PC-3 (cell line): ENCODE data around the gene MFN1. TPM values are rescaled to one million over a fixed set of nuclear protein-coding genes. Genes with fewer than 3 reads are reported as not detected.

ENCODE experiments used
- ATAC-seq: fragments of 200-7000 bp; cut with Tn5 transposase; 2 replicates; pipeline ENCODE4 v1.9.1; 2020; ENCODE audit warnings: mild to moderate bottlenecking, moderate library complexity
- BruUV-seq: library from RNA; stranded (reverse); fragments of 400-500 nt; replicated peaks from 2 replicates; lab custom pipeline; 2021; lab: Mats Ljungman, UMichigan
- CTCF ChIA-PET: fragments of 300-600 bp; sonication (Branson Sonifier 250); formaldehyde crosslinking; loops from one replicate; lab custom pipeline; 2022; ENCODE audit warnings: antibody characterized with exemption; lab: Charles Lee
- POLR2A ChIA-PET: fragments of 300-600 bp; sonication (Branson Sonifier 250); formaldehyde crosslinking; loops from one replicate; lab custom pipeline; 2022; ENCODE audit warnings: antibody characterized with exemption; ENCODE audit not compliant: unreplicated experiment; lab: Charles Lee
- DNase-seq: peaks from one replicate; pipeline ENCODE4 v3.0.0-alpha.2; 2015
- H2AFZ ChIP-seq: fragments of 300-600 bp; sonication (generic); 2 replicates; pipeline ENCODE4 v1.6.0; 2016; ENCODE audit warnings: antibody characterized with exemption, low read length
- H3F3A ChIP-seq: fragments of 300-600 bp; sonication (generic); one replicate; pipeline ENCODE4 v1.6.0; 2017; ENCODE audit warnings: antibody characterized with exemption, low read length, control low read depth, mild to moderate bottlenecking; ENCODE audit not compliant: unreplicated experiment
- H3K27ac ChIP-seq: fragments of 300-600 bp; sonication (generic); 2 replicates; pipeline ENCODE4 v1.5.1; 2016; ENCODE audit warnings: mild to moderate bottlenecking, low read length
- H3K27me3 ChIP-seq: fragments of 300-600 bp; sonication (generic); 2 replicates; pipeline ENCODE4 v1.6.1; 2016; ENCODE audit warnings: low read length, mixed read lengths
- H3K36me3 ChIP-seq: fragments of 300-600 bp; sonication (generic); 2 replicates; pipeline ENCODE4 v1.6.1; 2016; ENCODE audit warnings: low read depth, mixed run types, low read length, mixed read lengths
- H3K4me1 ChIP-seq: fragments of 300-600 bp; sonication (generic); 2 replicates; pipeline ENCODE4 v1.5.1; 2016; ENCODE audit warnings: low read length; ENCODE audit not compliant: insufficient read depth
- H3K4me2 ChIP-seq: fragments of 300-600 bp; sonication (generic); 2 replicates; pipeline ENCODE4 v1.6.0; 2016; ENCODE audit warnings: low read length
- H3K4me3 ChIP-seq: fragments of 300-600 bp; sonication (generic); 2 replicates; pipeline ENCODE4 v1.5.1; 2016; ENCODE audit warnings: mild to moderate bottlenecking, low read length, mixed read lengths
- H3K79me2 ChIP-seq: fragments of 300-600 bp; sonication (generic); 2 replicates; pipeline ENCODE4 v1.6.1; 2017; ENCODE audit warnings: low read length, mixed read lengths
- H3K9ac ChIP-seq: fragments of 300-600 bp; sonication (generic); 2 replicates; pipeline ENCODE4 v1.6.0; 2016; ENCODE audit warnings: mild to moderate bottlenecking, low read length
- H3K9me2 ChIP-seq: fragments of 300-600 bp; sonication (generic); replicated peaks from 2 replicates; pipeline ENCODE4 v1.6.1; 2016; ENCODE audit warnings: mixed run types, low read length, mixed read lengths
- H3K9me3 ChIP-seq: fragments of 300-600 bp; sonication (generic); 2 replicates; pipeline ENCODE4 v1.6.1; 2016; ENCODE audit warnings: low read length, mixed read lengths
- H4K20me1 ChIP-seq: fragments of 300-600 bp; sonication (generic); 2 replicates; pipeline ENCODE4 v1.6.1; 2016; ENCODE audit warnings: low read length, mixed read lengths
- CTCF ChIP-seq: fragments of 300-600 bp; sonication (generic); conservative IDR thresholded peaks from 2 replicates; pipeline ENCODE4 v1.5.1; 2017; ENCODE audit warnings: antibody characterized with exemption, low read depth, mild to moderate bottlenecking, low read length
- EZH2 ChIP-seq: fragments of 300-600 bp; sonication (generic); IDR thresholded peaks from one replicate; pipeline ENCODE4 v1.6.1; 2017; ENCODE audit warnings: antibody characterized with exemption, mild to moderate bottlenecking, low read length; ENCODE audit not compliant: unreplicated experiment
- EZH2phosphoT487 ChIP-seq: fragments of 300-600 bp; sonication (generic); IDR thresholded peaks from 2 replicates; pipeline ENCODE4 v1.6.1; 2018; ENCODE audit warnings: mild to moderate bottlenecking, antibody characterized with exemption, low read length, borderline replicate concordance
- intact Hi-C: fragments of 100-400 bp; cut with micrococcal nuclease; formaldehyde crosslinking; loops from 2 replicates; pipeline ENCODE4 v1.9.0; 2023
- total RNA-seq: library from RNA; depleted of rRNA; stranded (reverse); fragments of >200 nt; gene quantifications from 2 replicates; pipeline ENCODE4 v1.2.3, GENCODE V29; 2014

Gene MFN1
- total RNA-seq, 1 experiment from 2014 or later: 42.8 TPM

GRCh38 chr3:179404307-179404706 is 56.8 kb downstream of the MFN1 start:
- Histone ChIP-seq H3K4me2 (no peak overlapping the region), H3K9ac (no peak overlapping the region), H3K9me2 (no peaks in the 10 kb centered on the region), H3F3A (no peaks in the 10 kb centered on the region), H3K4me3 (no peak overlapping the region), H3K4me1 (no peaks in the 10 kb centered on the region), H3K79me2 (no peaks in the 10 kb centered on the region), H3K27me3 (no peaks in the 10 kb centered on the region), H2AFZ (no peak overlapping the region), H3K36me3 (peaks cover 11% of the 10 kb centered on the region; the same call in 1 of the 2 replicates), H3K9me3 (no peaks in the 10 kb centered on the region), H4K20me1 (no peaks in the 10 kb centered on the region), H3K27ac (no peak overlapping the region)
- POLR2A ChIA-PET: no interaction called here
- DNase-seq (no peak), ATAC-seq (no peak)
- TF ChIP-seq CTCF (no peak), EZH2 (no peak), EZH2phosphoT487 (no peak)
- CTCF ChIA-PET: interaction anchor here (0.6 kb wide), 1 partner anchor 81 kb away, joined by 3 read pairs; no protein-coding TSS in a partner anchor
- intact Hi-C loops: no loop called here
- BruUV-seq: no TSS peak

GRCh38 chr3:179410331-179410730 is 62.8 kb downstream of the MFN1 start:
- Histone ChIP-seq H2AFZ (no peak overlapping the region), H3K4me3 (no peak overlapping the region), H3K27me3 (no peaks in the 10 kb centered on the region), H3K27ac (no peak overlapping the region), H3K9me3 (no peaks in the 10 kb centered on the region), H3K9ac (no peak overlapping the region), H3F3A (no peaks in the 10 kb centered on the region), H3K9me2 (no peaks in the 10 kb centered on the region), H3K4me1 (no peaks in the 10 kb centered on the region), H3K36me3 (no peaks in the 10 kb centered on the region), H3K4me2 (no peak overlapping the region), H3K79me2 (no peaks in the 10 kb centered on the region), H4K20me1 (no peaks in the 10 kb centered on the region)
- DNase-seq (peak; percentile 6), ATAC-seq (peak; percentile 80)
- CTCF ChIA-PET: no interaction called here
- no TSS peak for BruUV-seq
- TF ChIP-seq EZH2 (no peak), EZH2phosphoT487 (no peak), CTCF (no peak; the same call in 1 of the 2 replicates)
- POLR2A ChIA-PET: no interaction called here
- intact Hi-C loops: no loop called here

- no peak for ATAC-seq
Observed at GRCh38 chr3:179410999-179411398, 63.5 kb downstream of the MFN1 start.

More at GRCh38 chr3:179410999-179411398, 63.5 kb downstream of the MFN1 start:
- Histone ChIP-seq H3K27me3 (no peaks in the 10 kb centered on the region), H3K79me2 (no peaks in the 10 kb centered on the region), H3K36me3 (no peaks in the 10 kb centered on the region), H4K20me1 (no peaks in the 10 kb centered on the region), H3K9me3 (no peaks in the 10 kb centered on the region), H2AFZ (no peak overlapping the region), H3K9ac (no peak overlapping the region), H3K9me2 (no peaks in the 10 kb centered on the region), H3F3A (no peaks in the 10 kb centered on the region), H3K4me1 (no peaks in the 10 kb centered on the region), H3K4me2 (no peak overlapping the region), H3K4me3 (no peak overlapping the region), H3K27ac (no peak overlapping the region)
- intact Hi-C loops: no loop called here
- ChIA-PET CTCF (no interaction called here), POLR2A (interaction anchor here (0.6 kb wide), 1 partner anchor 77 kb away, joined by 3 read pairs; no protein-coding TSS in a partner anchor)
- no TSS peak for BruUV-seq
- TF ChIP-seq EZH2 (no peak), EZH2phosphoT487 (no peak), CTCF (no peak)
- no peak for DNase-seq
